Stimulated activated CD4-positive, alpha-beta T cell treated with anti-CD3 and anti-CD28 coated beads, Interleukin-4, amount 100 ng/mL, for 4 hours (primary cell): ENCODE data around the gene EIF5.

Experiments used
- DNase-seq, 2 experiments: peaks; one replicate each; pipeline ENCODE4 v3.0.0-alpha.2; 2020

The EIF5 gene

GRCh38 chr14:103333754-103334643 is at the start of gene EIF5:
TSS of gene EIF5 (plus strand) at chr14:103334237. CDS start at chr14:103335861, 1,624 bp downstream.
- DNase-seq = peak; percentile 97 to 99

- no peak for DNase-seq
Measured at GRCh38 chr14:103284574-103285467, 49.2 kb upstream of the EIF5 start.

GRCh38 chr14:103286460-103286859 is 47.6 kb upstream of the EIF5 start:
- DNase-seq = no peak

GRCh38 chr14:103286968-103287850 is 46.8 kb upstream of the EIF5 start:
- DNase-seq = no peak

GRCh38 chr14:103288076-103288766 is 45.8 kb upstream of the EIF5 start:
- DNase-seq = no peak

GRCh38 chr14:103290056-103290455 is 44.0 kb upstream of the EIF5 start:
- DNase-seq = no peak

- DNase-seq = no peak
Measured at GRCh38 chr14:103290494-103290893, 43.5 kb upstream of the EIF5 start.

- no peak for DNase-seq
Measured at GRCh38 chr14:103290961-103291360, 43.1 kb upstream of the EIF5 start.

GRCh38 chr14:103292426-103293374 is 41.3 kb upstream of the EIF5 start:
- DNase-seq = peak; percentile 69 to 74

- no peak for DNase-seq
Measured at GRCh38 chr14:103293465-103293864, 40.6 kb upstream of the EIF5 start.

GRCh38 chr14:103294091-103294490 is 39.9 kb upstream of the EIF5 start:
- no peak for DNase-seq

- DNase-seq = no peak
Measured at GRCh38 chr14:103296007-103296406, 38.0 kb upstream of the EIF5 start.

- DNase-seq = no peak
Measured at GRCh38 chr14:103296987-103297386, 37.0 kb upstream of the EIF5 start.

GRCh38 chr14:103298620-103299019 is 35.4 kb upstream of the EIF5 start:
- no peak for DNase-seq

- DNase-seq = no peak
Measured at GRCh38 chr14:103301512-103302354, 32.3 kb upstream of the EIF5 start.

- DNase-seq = no peak
Measured at GRCh38 chr14:103302966-103303365, 31.1 kb upstream of the EIF5 start.

- no peak for DNase-seq
Measured at GRCh38 chr14:103304706-103305105, 29.3 kb upstream of the EIF5 start.

GRCh38 chr14:103308717-103309616 is 25.1 kb upstream of the EIF5 start:
- DNase-seq = no peak
